HepG2 (cell line): ENCODE results near the gene DNAAF8.

Source experiments
- EZH2 ChIP-seq: conservative IDR thresholded peaks from 2 replicates; pipeline ENCODE4 v1.6.1; 2012; ENCODE audit warnings: mild to moderate bottlenecking, low read depth, low read length, moderate library complexity
- GTF2F1 ChIP-seq: fragments of 150-350 bp; IDR thresholded peaks from 2 replicates; pipeline ENCODE4 v1.6.1; 2014; ENCODE audit warnings: low read length
- POLR2AphosphoS5 ChIP-seq: IDR thresholded peaks from 2 replicates; pipeline ENCODE4 v1.6.1; 2012; ENCODE audit warnings: low read depth, low read length
- SNAPC2 ChIP-seq: sonication (generic); formaldehyde crosslinking; IDR thresholded peaks from 2 replicates; pipeline ENCODE4 v1.8.1; 2022; ENCODE audit warnings: mild to moderate bottlenecking, missing genetic modification reagents
- TF ChIP-seq, protein P1 (sequence below): sonication (generic); formaldehyde crosslinking; IDR thresholded peaks from one replicate; pipeline ENCODE4 v1.5.1; 2020; ENCODE audit warnings: mild to moderate bottlenecking, missing genetic modification reagents; ENCODE audit errors: not compliant biosample characterization

- TF ChIP-seq POLR2AphosphoS5 (no peak), SNAPC2 (CRISPR knock-in tag) (no peak), EZH2 (no peak), GTF2F1 (no peak)
- TF ChIP-seq, protein P1, sequence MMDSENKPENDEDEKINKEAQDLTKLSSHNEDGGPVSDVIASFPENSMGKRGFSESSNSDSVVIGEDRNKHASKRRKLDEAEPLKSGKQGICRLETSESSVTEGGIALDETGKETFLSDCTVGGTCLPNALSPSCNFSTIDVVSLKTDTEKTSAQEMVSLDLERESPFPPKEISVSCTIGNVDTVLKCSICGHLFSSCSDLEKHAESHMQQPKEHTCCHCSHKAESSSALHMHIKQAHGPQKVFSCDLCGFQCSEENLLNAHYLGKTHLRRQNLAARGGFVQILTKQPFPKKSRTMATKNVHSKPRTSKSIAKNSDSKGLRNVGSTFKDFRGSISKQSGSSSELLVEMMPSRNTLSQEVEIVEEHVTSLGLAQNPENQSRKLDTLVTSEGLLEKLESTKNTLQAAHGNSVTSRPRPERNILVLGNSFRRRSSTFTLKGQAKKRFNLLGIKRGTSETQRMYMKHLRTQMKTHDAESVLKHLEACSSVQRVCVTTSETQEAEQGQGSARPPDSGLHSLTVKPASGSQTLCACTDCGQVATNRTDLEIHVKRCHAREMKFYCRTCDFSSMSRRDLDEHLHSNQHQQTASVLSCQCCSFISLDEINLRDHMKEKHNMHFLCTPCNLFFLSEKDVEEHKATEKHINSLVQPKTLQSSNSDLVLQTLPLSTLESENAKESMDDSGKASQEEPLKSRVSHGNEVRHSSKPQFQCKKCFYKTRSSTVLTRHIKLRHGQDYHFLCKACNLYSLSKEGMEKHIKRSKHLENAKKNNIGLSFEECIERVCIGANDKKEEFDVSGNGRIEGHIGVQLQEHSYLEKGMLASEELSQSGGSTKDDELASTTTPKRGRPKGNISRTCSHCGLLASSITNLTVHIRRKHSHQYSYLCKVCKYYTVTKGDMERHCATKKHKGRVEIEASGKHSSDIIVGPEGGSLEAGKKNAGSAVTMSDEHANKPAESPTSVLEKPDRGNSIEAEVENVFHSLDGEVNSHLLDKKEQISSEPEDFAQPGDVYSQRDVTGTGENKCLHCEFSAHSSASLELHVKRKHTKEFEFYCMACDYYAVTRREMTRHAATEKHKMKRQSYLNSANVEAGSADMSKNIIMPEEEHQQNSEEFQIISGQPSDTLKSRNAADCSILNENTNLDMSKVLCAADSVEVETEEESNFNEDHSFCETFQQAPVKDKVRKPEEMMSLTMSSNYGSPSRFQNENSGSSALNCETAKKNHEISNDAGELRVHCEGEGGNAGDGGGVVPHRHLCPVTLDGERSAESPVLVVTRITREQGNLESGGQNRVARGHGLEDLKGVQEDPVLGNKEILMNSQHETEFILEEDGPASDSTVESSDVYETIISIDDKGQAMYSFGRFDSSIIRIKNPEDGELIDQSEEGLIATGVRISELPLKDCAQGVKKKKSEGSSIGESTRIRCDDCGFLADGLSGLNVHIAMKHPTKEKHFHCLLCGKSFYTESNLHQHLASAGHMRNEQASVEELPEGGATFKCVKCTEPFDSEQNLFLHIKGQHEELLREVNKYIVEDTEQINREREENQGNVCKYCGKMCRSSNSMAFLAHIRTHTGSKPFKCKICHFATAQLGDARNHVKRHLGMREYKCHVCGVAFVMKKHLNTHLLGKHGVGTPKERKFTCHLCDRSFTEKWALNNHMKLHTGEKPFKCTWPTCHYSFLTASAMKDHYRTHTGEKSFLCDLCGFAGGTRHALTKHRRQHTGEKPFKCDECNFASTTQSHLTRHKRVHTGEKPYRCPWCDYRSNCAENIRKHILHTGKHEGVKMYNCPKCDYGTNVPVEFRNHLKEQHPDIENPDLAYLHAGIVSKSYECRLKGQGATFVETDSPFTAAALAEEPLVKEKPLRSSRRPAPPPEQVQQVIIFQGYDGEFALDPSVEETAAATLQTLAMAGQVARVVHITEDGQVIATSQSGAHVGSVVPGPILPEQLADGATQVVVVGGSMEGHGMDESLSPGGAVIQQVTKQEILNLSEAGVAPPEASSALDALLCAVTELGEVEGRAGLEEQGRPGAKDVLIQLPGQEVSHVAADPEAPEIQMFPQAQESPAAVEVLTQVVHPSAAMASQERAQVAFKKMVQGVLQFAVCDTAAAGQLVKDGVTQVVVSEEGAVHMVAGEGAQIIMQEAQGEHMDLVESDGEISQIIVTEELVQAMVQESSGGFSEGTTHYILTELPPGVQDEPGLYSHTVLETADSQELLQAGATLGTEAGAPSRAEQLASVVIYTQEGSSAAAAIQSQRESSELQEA (CRISPR knock-in tag), result no peak
Measured at GRCh38 chr16:4771646-4772045, 37.3 kb downstream of the DNAAF8 start.
